Spinal cord (tissue), 10 donors: Measurements from ENCODE around the gene RASSF8. TPM values are rescaled to one million over a fixed set of nuclear protein-coding genes. Genes with fewer than 3 reads are reported as not detected.
A peak's percentile ranks its signal among the peaks of the same experiment; 100 is the strongest.

ENCODE experiments used
- DNase-seq, 6 donors: peaks; one replicate each; pipeline versions ENCODE4 v3.0.0 to v3.0.0-alpha.2; 2013 to 2015; ENCODE audit warnings: low spot score in 6 of 6, low read depth in 4 of 6
- H3K27ac ChIP-seq: one replicate; pipeline ENCODE4 v1.5.1; 2013; ENCODE audit warnings: low read depth, low read length, control low read depth
- H3K27me3 ChIP-seq: one replicate; pipeline ENCODE4 v1.6.1; 2013; ENCODE audit warnings: low read length; ENCODE audit not compliant: control insufficient read depth, insufficient read depth
- H3K36me3 ChIP-seq: one replicate; pipeline ENCODE4 v1.6.1; 2013; ENCODE audit warnings: low read length; ENCODE audit not compliant: control insufficient read depth, insufficient read depth
- H3K4me1 ChIP-seq: one replicate; pipeline ENCODE4 v1.6.1; 2013; ENCODE audit warnings: low read length; ENCODE audit not compliant: control insufficient read depth, insufficient read depth
- H3K4me3 ChIP-seq: one replicate; pipeline ENCODE4 v1.5.1; 2013; ENCODE audit warnings: low read depth, low read length, control low read depth
- H3K9me3 ChIP-seq: one replicate; pipeline ENCODE4 v1.6.1; 2013; ENCODE audit warnings: low read length; ENCODE audit not compliant: control insufficient read depth, insufficient read depth
- WGBS: methylation state at CpG from one replicate; pipeline ENCODE4 v1.1.5; 2013; ENCODE audit warnings: missing lambda C conversion rate; ENCODE audit not compliant: insufficient coverage; 5-methylcytosine and 5-hydroxymethylcytosine counted together
- polyA plus RNA-seq, 2 donors: library from polyadenylated mRNA; unstranded; fragments of 120-200 nt; gene quantifications; one replicate each; pipeline ENCODE4 v1.2.1, GENCODE V29; 2013; ENCODE audit not compliant: insufficient read length in 2 of 2
- total RNA-seq, 2 donors: library from RNA; depleted of rRNA in 1 of 2; stranded (reverse); fragments of 120-200 nt in 1 of 2; fragments of >200 nt in 1 of 2; gene quantifications; one replicate each; pipeline versions ENCODE4 v1.2.3 to v1.2.4, GENCODE V29; 2013 to 2014
- donor health status: healthy.

Gene RASSF8
- total and polyA plus RNA-seq, 4 donors, result 17.5 to 80.7 (median 46.7) TPM

GRCh38 chr12:26123482-26123980 is 165.0 kb downstream of the RASSF8 start:
- peak overlapping the region; percentile 73 for H3K4me3 ChIP-seq
- H3K27ac ChIP-seq, result peak overlapping the region; percentile 91
- peaks cover 7% of the 10 kb centered on the region for H3K4me1 ChIP-seq
- H3K27me3 ChIP-seq, result peaks cover 5% of the 10 kb centered on the region
- no peaks in the 10 kb centered on the region for H3K9me3 ChIP-seq
- DNase-seq, result peak in 2 of 6 donors; percentile 47 to 60
- WGBS, result 4% methylated on average over 6 of the region's 8 CpGs
- no peaks in the 10 kb centered on the region for H3K36me3 ChIP-seq

GRCh38 chr12:26124446-26125399 is 166.2 kb downstream of the RASSF8 start, which contains the start of gene BHLHE41:
BHLHE41 (minus strand) TSS chr12:26125037; CDS start chr12:26124779, 258 bp downstream.
- H3K27ac ChIP-seq, result peak within 1 kb of the TSS; percentile 91
- H3K4me1 ChIP-seq, result peaks cover 7% of the 10 kb centered on the region
- peak; percentile 65 to 90 (median 72) for DNase-seq
- 0% methylated on average over 11 of the region's 54 CpGs for WGBS
- H3K36me3 ChIP-seq, result no peaks in the 10 kb centered on the region
- H3K4me3 ChIP-seq, result peak within 1 kb of the TSS; percentile 73
- H3K9me3 ChIP-seq, result no peaks in the 10 kb centered on the region
- H3K27me3 ChIP-seq, result peaks cover 5% of the 10 kb centered on the region

GRCh38 chr12:26125400-26126339 is 167.2 kb downstream of the RASSF8 start:
- WGBS, result 0% methylated on average over 62 of the region's 66 CpGs
- DNase-seq, result peak in 3 of 6 donors; percentile 66 to 87 (median 84)

GRCh38 chr12:26126340-26127284 is 168.1 kb downstream of the RASSF8 start:
- Histone ChIP-seq H3K9me3 (no peaks in the 10 kb centered on the region), H3K27me3 (peaks cover 5% of the 10 kb centered on the region), H3K36me3 (no peaks in the 10 kb centered on the region), H3K4me1 (peaks cover 7% of the 10 kb centered on the region), H3K27ac (peak overlapping the region; percentile 91), H3K4me3 (peak overlapping the region; percentile 73)
- DNase-seq, result peak in 5 of 6 donors; percentile 62 to 93 (median 76)
- WGBS, result 2% methylated on average over 47 of the region's 60 CpGs

More at GRCh38 chr12:26125400-26126339, 167.2 kb downstream of the RASSF8 start:
- H3K4me1 ChIP-seq, result peaks cover 7% of the 10 kb centered on the region
- H3K27ac ChIP-seq, result peak overlapping the region; percentile 91
- H3K27me3 ChIP-seq, result peaks cover 5% of the 10 kb centered on the region
- peak overlapping the region; percentile 73 for H3K4me3 ChIP-seq
- no peaks in the 10 kb centered on the region for H3K9me3 ChIP-seq
- no peaks in the 10 kb centered on the region for H3K36me3 ChIP-seq

GRCh38 chr12:26127404-26127803 is 168.9 kb downstream of the RASSF8 start:
- Histone ChIP-seq H3K4me1 (peaks cover 7% of the 10 kb centered on the region), H3K9me3 (no peaks in the 10 kb centered on the region), H3K36me3 (no peaks in the 10 kb centered on the region), H3K27me3 (peaks cover 5% of the 10 kb centered on the region), H3K4me3 (no peak overlapping the region), H3K27ac (no peak overlapping the region)
- no peak for DNase-seq
- WGBS, result 55% methylated on average over 2 of the region's 2 CpGs

GRCh38 chr12:26128168-26128567 is 169.7 kb downstream of the RASSF8 start:
- no peaks in the 10 kb centered on the region for H3K36me3 ChIP-seq
- DNase-seq, result no peak
- no peak overlapping the region for H3K4me3 ChIP-seq
- no peaks in the 10 kb centered on the region for H3K9me3 ChIP-seq
- no peak overlapping the region for H3K27ac ChIP-seq
- peaks cover 6% of the 10 kb centered on the region for H3K4me1 ChIP-seq
- H3K27me3 ChIP-seq, result peaks cover 5% of the 10 kb centered on the region

Other genes with a start within 250 kb of the RASSF8 start
- gene BHLHE41, start 166.4 kb downstream of the RASSF8 start, total RNA-seq, result 10 to 100 TPM; 13.4 to 15.3 TPM
- gene BHLHE41, start 166.4 kb downstream of the RASSF8 start, polyA plus RNA-seq, result 10 to 100 TPM; 41.0 to 61.6 TPM
- gene SSPN, start 236.9 kb downstream of the RASSF8 start, total RNA-seq, result 10 to 100 TPM; 23.2 to 27.2 TPM
- gene SSPN, start 236.9 kb downstream of the RASSF8 start, polyA plus RNA-seq, result 10 to 100 TPM; 15.4 to 18.9 TPM